ENCODE measurements around the gene TMEM191B.
"Not testable (repeated sequence)": the region's sequence is repeated elsewhere in the genome, so short reads cannot be mapped to it uniquely, and the experiment has no call there.

- TF ChIP-seq CTCF, POLR2AphosphoS5, POLR2A (IDR thresholded peaks at IDR 0.05): not testable (repeated sequence)
These were observed 15.2 kb upstream of the TMEM191B start for GRCh38 chr22:18512378-18512777.

Measured in prostate gland (tissue), 2 donors.